ENCODE measurements around the gene ITGB3.

Gene ITGB3

GRCh38 chr17:47224966-47225365 lies 28.7 kb upstream of the ITGB3 start:
- Histone ChIP-seq H2AFZ (ENCODE audit: low read depth, low read length, severe bottlenecking) (no peak overlapping the region), H3K79me2 (ENCODE audit: insufficient read depth, low read length) (no peaks in the 10 kb centered on the region), H3K4me2 (ENCODE audit: low read depth, low read length, poor library complexity, severe bottlenecking) (no peak overlapping the region), H3K9ac (ENCODE audit: low read length) (no peak overlapping the region), H3K27ac (ENCODE audit: low read depth, low read length) (no peak overlapping the region), H3K27me3 (ENCODE audit: low read length) (no peaks in the 10 kb centered on the region), H3K9me2 (replicated peaks; ENCODE audit: insufficient read depth, low read length) (no peaks in the 10 kb centered on the region), H3K4me3 (ENCODE audit: insufficient read depth, low read length, poor library complexity, severe bottlenecking) (no peak overlapping the region), H3F3A (ENCODE audit: insufficient read depth) (no peaks in the 10 kb centered on the region), H3K36me3 (ENCODE audit: low read length) (no peaks in the 10 kb centered on the region), H3K9me3 (ENCODE audit: insufficient read depth, low read length) (no peaks in the 10 kb centered on the region), H4K20me1 (ENCODE audit: low read depth, low read length) (no peaks in the 10 kb centered on the region)
- no peak for TF ChIP-seq EZH2phosphoT487 (conservative IDR thresholded peaks at IDR 0.05; ENCODE audit: low read length)
- no peak for TF ChIP-seq CTCF (IDR thresholded peaks at IDR 0.05; ENCODE audit: insufficient read depth, low read length, poor library complexity, severe bottlenecking)

- no peaks in the 10 kb centered on the region for H4K20me1 ChIP-seq (ENCODE audit: low read depth, low read length)
- H3K9me2 ChIP-seq (replicated peaks; ENCODE audit: insufficient read depth, low read length): no peaks in the 10 kb centered on the region
- no peaks in the 10 kb centered on the region for H3K36me3 ChIP-seq (ENCODE audit: low read length)
- H3K9me3 ChIP-seq (ENCODE audit: insufficient read depth, low read length): no peaks in the 10 kb centered on the region
- H3K27me3 ChIP-seq (ENCODE audit: low read length): no peaks in the 10 kb centered on the region
- no peak overlapping the region for H3K9ac ChIP-seq (ENCODE audit: low read length)
- H3K4me2 ChIP-seq (ENCODE audit: low read depth, low read length, poor library complexity, severe bottlenecking): no peak overlapping the region
- H2AFZ ChIP-seq (ENCODE audit: low read depth, low read length, severe bottlenecking): no peak overlapping the region
- no peak for TF ChIP-seq EZH2phosphoT487 (conservative IDR thresholded peaks at IDR 0.05; ENCODE audit: low read length)
- no peak for TF ChIP-seq CTCF (IDR thresholded peaks at IDR 0.05; ENCODE audit: insufficient read depth, low read length, poor library complexity, severe bottlenecking)
- H3K79me2 ChIP-seq (ENCODE audit: insufficient read depth, low read length): no peaks in the 10 kb centered on the region
- no peak overlapping the region for H3K27ac ChIP-seq (ENCODE audit: low read depth, low read length)
- no peak overlapping the region for H3K4me3 ChIP-seq (ENCODE audit: insufficient read depth, low read length, poor library complexity, severe bottlenecking)
- H3F3A ChIP-seq (ENCODE audit: insufficient read depth): no peaks in the 10 kb centered on the region
Measured at GRCh38 chr17:47225436-47225858, 28.2 kb upstream of the ITGB3 start.

GRCh38 chr17:47225911-47226688 lies 27.5 kb upstream of the ITGB3 start:
- Histone ChIP-seq H3K4me3 (ENCODE audit: insufficient read depth, low read length, poor library complexity, severe bottlenecking) (no peak overlapping the region), H3K9me3 (ENCODE audit: insufficient read depth, low read length) (no peaks in the 10 kb centered on the region), H3K9me2 (replicated peaks; ENCODE audit: insufficient read depth, low read length) (no peaks in the 10 kb centered on the region), H3K79me2 (ENCODE audit: insufficient read depth, low read length) (no peaks in the 10 kb centered on the region), H4K20me1 (ENCODE audit: low read depth, low read length) (no peaks in the 10 kb centered on the region), H3K4me2 (ENCODE audit: low read depth, low read length, poor library complexity, severe bottlenecking) (no peak overlapping the region), H2AFZ (ENCODE audit: low read depth, low read length, severe bottlenecking) (no peak overlapping the region), H3K27me3 (ENCODE audit: low read length) (no peaks in the 10 kb centered on the region), H3K27ac (ENCODE audit: low read depth, low read length) (no peak overlapping the region), H3K36me3 (ENCODE audit: low read length) (no peaks in the 10 kb centered on the region), H3K9ac (ENCODE audit: low read length) (no peak overlapping the region), H3F3A (ENCODE audit: insufficient read depth) (no peaks in the 10 kb centered on the region)
- TF ChIP-seq CTCF (IDR thresholded peaks at IDR 0.05; ENCODE audit: insufficient read depth, low read length, poor library complexity, severe bottlenecking) (no peak), EZH2phosphoT487 (conservative IDR thresholded peaks at IDR 0.05; ENCODE audit: low read length) (no peak)

Data from SU-DHL-6 (cell line).